Measurements from ENCODE around the gene HNF4A.

The HNF4A gene

DNA sequence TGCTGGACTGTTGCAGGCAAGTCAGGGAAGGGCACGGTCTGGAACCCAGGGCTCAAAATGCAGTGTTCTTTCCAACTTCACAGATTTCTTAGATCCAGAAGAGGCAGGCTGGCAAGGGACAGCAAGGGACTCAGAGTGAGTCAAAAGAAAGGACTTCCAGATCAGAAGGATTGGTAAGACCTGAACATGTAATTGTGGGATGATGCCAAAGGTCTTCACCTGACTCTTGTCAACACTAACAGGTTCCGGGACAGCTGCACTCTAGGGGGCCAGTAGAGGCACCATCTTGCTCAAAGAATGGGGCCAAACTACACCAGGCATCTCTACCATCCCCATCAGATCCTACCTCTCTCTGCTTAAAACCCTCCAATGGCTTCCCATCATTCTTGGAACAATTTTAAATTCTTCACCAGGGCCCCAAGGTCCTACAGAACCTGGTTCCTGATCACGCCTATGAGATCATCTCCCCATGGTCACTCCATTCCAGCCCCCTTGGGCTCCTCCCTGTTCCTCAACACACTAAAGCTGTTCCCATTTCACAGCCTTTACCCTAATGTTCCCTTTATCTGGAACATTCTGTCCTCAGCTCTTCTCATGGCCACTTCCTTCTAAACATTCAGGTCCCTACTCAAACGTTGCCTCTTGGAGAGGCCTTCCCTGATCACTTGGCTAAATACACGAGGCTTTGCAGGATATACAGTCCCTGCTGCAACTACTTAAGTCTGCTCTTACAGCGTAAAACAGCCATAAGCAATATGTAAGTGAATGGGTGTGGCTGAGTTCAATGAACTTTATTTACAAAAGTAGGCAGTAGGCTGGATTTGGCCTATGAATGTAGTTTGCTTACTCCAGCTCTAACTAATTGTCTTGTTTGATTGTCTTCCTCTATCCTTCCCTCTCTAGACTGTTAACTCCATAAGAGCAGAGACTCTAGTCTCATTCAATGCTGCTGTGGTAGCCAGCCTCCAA lies 90.5 kb downstream of the HNF4A start:
- DNase-seq (ENCODE audit: low spot score) = no peak

GRCh38 chr20:44447827-44448419 lies 92.4 kb downstream of the HNF4A start:
- DNase-seq (ENCODE audit: low spot score) = no peak

- DNase-seq (ENCODE audit: low spot score) = no peak
These were observed 93.5 kb downstream of the HNF4A start for GRCh38 chr20:44448753-44449546.

DNA sequence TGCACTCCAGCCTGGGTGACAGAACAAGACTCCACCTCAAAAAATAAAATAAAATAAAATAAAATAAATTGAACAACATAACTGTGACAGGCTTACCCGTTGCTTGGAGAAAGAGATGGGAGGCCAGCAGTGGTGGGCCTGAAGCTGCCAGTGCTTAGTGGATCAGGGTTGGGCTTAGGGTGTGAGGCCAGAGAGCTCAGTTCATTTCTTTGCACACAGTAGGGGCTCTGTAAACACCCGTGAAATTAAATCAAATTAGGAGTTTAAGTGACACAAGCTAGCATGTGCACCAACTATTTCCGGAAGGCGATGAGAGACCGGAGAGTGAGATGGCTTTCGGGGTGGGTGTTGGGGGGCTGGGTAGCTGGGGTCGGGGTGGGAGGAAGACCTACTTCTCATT lies 94.4 kb downstream of the HNF4A start:
- DNase-seq (ENCODE audit: low spot score) = no peak

DNA sequence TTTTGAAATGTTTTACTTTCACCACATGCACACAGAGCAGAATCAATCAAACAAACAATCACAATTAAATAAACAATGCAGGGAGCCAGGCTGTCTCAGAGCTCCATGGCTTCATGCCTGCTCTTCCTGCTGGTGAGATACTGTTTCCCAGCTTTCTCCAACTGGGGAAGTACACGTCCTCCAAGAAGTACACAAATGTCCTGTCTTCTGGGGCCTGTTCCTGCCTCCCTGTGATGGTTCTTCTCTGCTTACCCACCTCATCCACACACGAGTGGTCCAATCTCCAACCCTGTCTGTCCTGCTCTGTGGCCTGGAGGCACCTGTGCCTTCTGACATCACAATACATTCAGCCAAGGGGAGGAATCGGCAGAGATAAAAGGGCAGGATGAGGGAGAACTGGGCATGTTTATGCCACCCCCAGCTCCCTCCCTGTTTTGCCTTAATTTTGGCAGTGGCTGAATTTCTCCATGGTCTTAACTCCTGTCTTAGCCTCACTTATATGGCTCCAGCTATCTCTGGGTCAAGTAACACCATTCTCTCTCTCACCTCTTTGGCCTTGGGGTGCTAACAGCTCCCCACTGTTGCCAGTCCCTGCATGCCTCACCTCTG lies 94.9 kb downstream of the HNF4A start:
- no peak for DNase-seq (ENCODE audit: low spot score)

DNA sequence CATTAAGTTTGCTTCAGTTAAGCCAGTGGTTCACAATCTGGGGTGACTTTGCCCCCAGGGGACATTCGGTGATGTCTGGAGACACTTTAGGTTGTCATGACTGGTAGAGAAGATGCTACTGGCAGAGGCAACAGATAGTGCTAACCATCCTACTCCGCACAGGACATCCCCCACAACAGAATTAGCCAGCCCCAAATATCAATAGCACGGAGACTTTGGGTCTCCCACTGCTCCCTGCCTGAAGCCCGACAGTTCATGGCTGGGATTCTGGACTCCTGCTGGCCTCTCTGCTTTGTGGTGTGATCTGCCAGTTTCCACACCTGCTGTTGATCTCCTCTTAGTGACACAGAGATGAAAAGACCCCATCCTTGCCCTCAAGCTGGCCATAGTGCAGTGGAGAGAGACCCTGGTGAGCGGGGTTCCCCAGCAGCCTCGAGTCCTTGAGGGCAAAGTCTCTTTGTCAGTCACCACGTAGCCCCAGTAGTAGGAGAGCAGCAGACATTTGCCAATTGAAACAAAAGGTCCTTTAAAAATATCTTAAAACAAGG lies 95.5 kb downstream of the HNF4A start:
- no peak for DNase-seq (ENCODE audit: low spot score)

DNA sequence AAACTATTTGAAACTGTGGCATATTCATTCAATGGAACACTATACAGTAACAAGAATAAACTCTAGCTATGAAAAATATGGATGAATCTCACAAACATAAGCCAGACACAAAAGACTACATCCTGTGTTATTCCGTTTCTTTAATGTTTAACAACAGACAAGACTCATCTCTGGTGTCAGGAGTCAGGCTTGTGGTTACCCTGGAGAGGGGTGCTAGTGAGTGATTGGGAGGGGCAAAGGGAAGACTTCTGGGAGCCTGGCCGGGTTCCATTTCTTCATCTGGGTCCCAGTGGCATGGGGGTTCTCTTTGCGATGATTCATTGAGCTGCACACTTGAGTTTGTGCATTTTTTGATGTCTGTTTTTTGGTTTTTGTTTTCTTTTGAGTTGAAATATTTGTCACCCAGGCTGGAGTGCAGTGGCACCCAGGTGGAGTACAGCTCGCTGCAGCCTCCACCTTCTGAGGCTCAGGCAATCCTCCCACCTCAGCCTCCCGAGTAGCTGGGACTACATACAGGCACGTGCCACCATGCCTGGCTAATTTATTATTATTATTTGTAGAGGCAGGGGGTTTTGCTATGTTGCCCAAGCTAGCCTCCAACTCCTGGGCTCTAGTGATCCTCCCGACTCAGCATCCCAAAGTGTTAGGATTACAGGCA lies 98.9 kb downstream of the HNF4A start:
- no peak for DNase-seq (ENCODE audit: low spot score)

DNA sequence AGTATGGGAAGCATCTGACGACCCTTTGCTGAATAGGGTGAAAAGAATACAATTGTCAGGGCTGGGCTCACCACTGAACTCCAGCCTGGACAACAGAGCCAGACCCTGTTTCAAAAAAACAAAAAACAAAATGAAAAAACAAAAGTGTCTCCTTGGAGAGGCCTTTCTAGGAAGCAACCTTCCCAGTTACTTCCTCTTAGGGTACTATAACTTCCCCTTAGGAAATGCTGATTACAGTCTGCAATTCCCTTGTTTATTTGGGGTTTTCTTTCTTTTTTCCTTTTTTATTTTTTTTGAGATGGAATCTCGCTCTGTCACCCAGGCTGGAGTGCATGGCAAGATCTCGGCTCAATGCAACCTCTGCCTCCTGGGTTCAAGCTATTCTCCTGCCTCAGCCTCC lies 99.6 kb downstream of the HNF4A start:
- no peak for DNase-seq (ENCODE audit: low spot score)

- no peak for DNase-seq (ENCODE audit: low spot score)
These were observed 101.1 kb downstream of the HNF4A start for GRCh38 chr20:44456611-44457010.

- no peak for DNase-seq (ENCODE audit: low spot score)
These were observed 101.5 kb downstream of the HNF4A start for GRCh38 chr20:44457016-44457415.

- no peak for DNase-seq (ENCODE audit: low spot score)
These were observed 103.8 kb downstream of the HNF4A start for GRCh38 chr20:44459271-44459670.

DNA sequence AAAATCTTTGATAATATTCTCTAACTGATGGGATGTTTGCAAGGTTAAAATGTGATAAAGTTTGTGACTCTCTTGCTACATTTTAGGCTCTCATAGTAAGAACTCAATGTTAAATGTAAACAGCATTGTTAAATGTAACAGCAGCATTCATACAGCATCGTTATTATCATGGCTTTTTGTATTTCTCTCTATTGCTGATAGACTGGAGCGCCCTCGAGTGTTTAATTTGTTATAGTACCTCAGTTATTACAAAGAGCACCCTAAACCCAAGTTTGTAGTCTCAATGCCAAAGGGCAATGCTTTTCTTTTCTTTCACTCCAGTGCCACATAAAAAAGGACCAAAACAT lies 105.3 kb downstream of the HNF4A start:
- no peak for DNase-seq (ENCODE audit: low spot score)

DNA sequence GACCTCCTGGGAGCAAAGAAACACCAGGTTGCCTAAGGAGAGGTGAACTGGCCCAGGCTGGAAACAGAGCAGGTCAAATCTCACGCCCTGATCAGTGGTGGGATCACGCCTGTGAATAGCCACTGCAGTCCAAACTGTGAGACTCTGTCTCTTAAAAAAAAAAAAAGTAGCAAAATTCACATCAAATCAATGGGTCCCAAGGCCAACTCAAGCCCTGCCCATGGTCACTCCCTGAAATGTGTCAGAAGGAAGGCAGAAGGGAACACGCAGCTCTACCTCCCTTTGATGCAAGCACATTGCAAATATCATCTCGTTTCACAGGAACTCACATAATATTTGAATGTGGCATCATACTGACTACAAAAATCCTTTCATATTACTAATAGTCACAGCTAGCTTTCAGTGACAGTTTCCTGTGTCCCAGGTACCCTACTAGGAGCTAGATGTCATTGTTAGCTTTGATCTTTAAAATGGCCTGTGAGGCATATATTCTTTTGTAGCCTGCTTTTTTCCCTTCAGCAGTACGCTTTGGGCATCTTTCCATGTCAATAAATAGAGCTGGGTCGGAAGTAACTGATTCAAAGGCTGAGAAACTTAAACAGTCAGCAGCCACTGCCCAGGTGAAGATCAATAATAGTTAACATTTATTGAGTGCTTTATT lies 105.8 kb downstream of the HNF4A start:
- no peak for DNase-seq (ENCODE audit: low spot score)

- no peak for DNase-seq (ENCODE audit: low spot score)
These were observed 106.3 kb downstream of the HNF4A start for GRCh38 chr20:44461803-44462174.

- DNase-seq (ENCODE audit: low spot score) = no peak
These were observed 108.0 kb downstream of the HNF4A start for GRCh38 chr20:44463466-44463865.

GRCh38 chr20:44464514-44464913 lies 109.0 kb downstream of the HNF4A start:
- no peak for DNase-seq (ENCODE audit: low spot score)

GRCh38 chr20:44465001-44465560 lies 109.6 kb downstream of the HNF4A start:
- no peak for DNase-seq (ENCODE audit: low spot score)

GRCh38 chr20:44467289-44467883 lies 111.9 kb downstream of the HNF4A start:
- DNase-seq (ENCODE audit: low spot score) = no peak

GRCh38 chr20:44468044-44468782 lies 112.7 kb downstream of the HNF4A start:
- DNase-seq (ENCODE audit: low spot score) = no peak

DNA sequence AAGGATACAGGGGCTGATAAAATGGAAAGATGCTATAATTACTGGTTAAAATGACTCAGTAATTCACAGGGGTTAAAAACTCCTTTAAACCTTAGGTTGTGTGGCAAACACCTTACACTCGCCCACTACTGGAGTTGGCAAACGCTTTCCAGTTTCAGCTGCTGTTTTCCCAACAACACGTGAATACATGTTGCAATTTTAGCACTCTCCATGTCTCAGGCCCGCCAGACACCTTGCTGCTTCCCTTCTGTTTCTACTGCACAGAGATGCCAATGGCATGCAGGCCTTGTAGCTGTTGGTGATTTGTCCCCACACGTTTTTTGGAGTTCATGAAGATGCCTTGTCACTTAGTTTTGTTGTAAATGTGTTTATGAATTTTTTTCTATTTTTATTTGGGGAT lies 114.8 kb downstream of the HNF4A start:
- DNase-seq (ENCODE audit: low spot score) = no peak

Measured in HuH-7.5 (cell line).